Spleen (tissue), 11 donors: ENCODE measurements around the gene PPP4R3B. TPM values are rescaled to one million over a fixed set of nuclear protein-coding genes. Genes with fewer than 3 reads are reported as not detected.

ENCODE experiments used
- DNase-seq: peaks from one replicate; pipeline ENCODE4 v3.0.0-alpha.2; 2020
- H3K27ac ChIP-seq, 8 donors: fragments of 200-600 bp; sonication (generic) in 7 of 8; 1 replicate in 4 of 8; 2 replicates in 4 of 8; pipeline versions ENCODE4 v1.5.0 to v1.8.0; 2016 to 2021; ENCODE audit warnings: inconsistent platforms in 4 of 8, mild to moderate bottlenecking in 4 of 8, moderate library complexity in 1 of 8
- H3K27me3 ChIP-seq, 7 donors: fragments of 200-600 bp; sonication (generic) in 6 of 7; replicated peaks in 1 of 7; 1 replicate in 4 of 7; 2 replicates in 3 of 7; pipeline versions ENCODE4 v1.5.0 to v1.8.0; 2016 to 2021; ENCODE audit warnings: inconsistent platforms in 3 of 7, mild to moderate bottlenecking in 1 of 7
- H3K36me3 ChIP-seq, 6 donors: fragments of 200-600 bp; sonication (generic) in 5 of 6; 1 replicate in 4 of 6; 2 replicates in 2 of 6; pipeline versions ENCODE4 v1.5.0 to v1.8.0; 2016 to 2021; ENCODE audit warnings: inconsistent platforms in 2 of 6
- H3K4me1 ChIP-seq, 6 donors: fragments of 200-600 bp; sonication (generic) in 5 of 6; 1 replicate in 3 of 6; 2 replicates in 3 of 6; pipeline versions ENCODE4 v1.5.0 to v1.8.0; 2016 to 2021; ENCODE audit warnings: inconsistent platforms in 3 of 6
- H3K4me3 ChIP-seq, 8 donors: fragments of 200-600 bp; sonication (generic) in 7 of 8; 1 replicate in 4 of 8; 2 replicates in 4 of 8; pipeline versions ENCODE4 v1.5.0 to v1.8.0; 2016 to 2021; ENCODE audit warnings: inconsistent platforms in 4 of 8, mild to moderate bottlenecking in 4 of 8, moderate library complexity in 2 of 8
- H3K9me3 ChIP-seq, 8 donors: fragments of 200-600 bp; sonication (generic) in 7 of 8; 1 replicate in 4 of 8; 2 replicates in 4 of 8; pipeline versions ENCODE4 v1.5.0 to v1.8.0; 2016 to 2021; ENCODE audit warnings: inconsistent platforms in 4 of 8
- CTCF ChIP-seq, 11 experiments: fragments of 200-600 bp in 7 of 11; fragments of 450-650 bp in 4 of 11; sonication (generic) in 4 of 11; IDR thresholded peaks in 8 of 11; conservative IDR thresholded peaks in 3 of 11; 1 replicate in 7 of 11; 2 replicates in 4 of 11; pipeline versions ENCODE4 v1.4.0 to v1.8.0; 2016 to 2021; ENCODE audit warnings: antibody characterized with exemption in 11 of 11, inconsistent platforms in 4 of 11, mild to moderate bottlenecking in 1 of 11
- POLR2A ChIP-seq, 3 donors: fragments of 450-650 bp; IDR thresholded peaks; one replicate each; pipeline ENCODE4 v1.5.1; 2017; ENCODE audit warnings: antibody characterized with exemption in 3 of 3, mild to moderate bottlenecking in 1 of 3
- POLR2AphosphoS5 ChIP-seq, 3 donors: sonication (generic); formaldehyde crosslinking; IDR thresholded peaks; one replicate each; pipeline ENCODE4 v1.5.1; 2017; ENCODE audit warnings: antibody characterized with exemption in 3 of 3
- WGBS, 5 donors: extraction: QIAGEN DNeasy Blood & Tissue Kit in 3 of 5; methylation state at CpG; one replicate each; pipeline versions ENCODE4 v1.1.5 to v1.1.7; 2013 to 2018; 5-methylcytosine and 5-hydroxymethylcytosine counted together
- intact Hi-C: fragments of 100-400 bp; cut with DNase I; formaldehyde crosslinking; loops from one replicate; pipeline ENCODE4 v1.15.0; 2023; ENCODE audit warnings: low total_unique reads
- polyA plus RNA-seq, 3 donors: library from polyadenylated mRNA; stranded (reverse); fragments of 200-250 nt; gene quantifications; one replicate each; pipeline ENCODE4 v1.2.1, GENCODE V29; 2013
- total RNA-seq, 7 donors: library from RNA; depleted of rRNA in 3 of 7; stranded (reverse); fragments of >200 nt in 3 of 7; fragmentation: NEBNext Ultra II Directional in 4 of 7; extraction: Animal tissue kit (Norgen Biotek cat#: 25700) in 4 of 7; gene quantifications; one replicate each; pipeline versions ENCODE4 v1.1.0 to v1.2.1, GENCODE V29; 2016 to 2021
- donor health status: healthy with polysubstance abuse.
- donor health status: DM: no; HTN: no; CAD: no; lungs with moderate emphysema.
- donor health status: DM: no; HTN: no; CAD: no.
- donor health status: Bipolar disorder and iron deficiency.
- donor health status: healthy.
- donor health status: DM: no; HTN: no; CAD: no.
- donor health status: DM: yes; HTN: yes; CAD: no.

The PPP4R3B gene
- total and polyA plus RNA-seq, 10 donors = 22.3 to 89.5 (median 74.4) TPM

GRCh38 chr2:55609193-55609794 lies 8.1 kb downstream of the PPP4R3B start:
- DNase-seq = no peak
- 82 to 89% (median 85%) methylated on average over 8 of the region's 8 CpGs for WGBS, 5 donors
- TF ChIP-seq CTCF (IDR thresholded peaks at IDR 0.05 in 8 of 11, conservative IDR thresholded peaks at IDR 0.05 in 3 of 11) (no peak), POLR2AphosphoS5 (IDR thresholded peaks at IDR 0.05) (no peak), POLR2A (IDR thresholded peaks at IDR 0.05) (no peak)
- Histone ChIP-seq H3K4me3 (no peak overlapping the region), H3K4me1 (peaks cover under 1 to 84% (median 26%) of the 10 kb centered on the region in 6 donors), H3K36me3 (peaks cover 0 to 62% (median 31%) of the 10 kb centered on the region in 6 donors), H3K27me3 (no peaks in the 10 kb centered on the region), H3K9me3 (no peaks in the 10 kb centered on the region), H3K27ac (no peak overlapping the region)
- intact Hi-C loops = no loop called here

GRCh38 chr2:55607717-55608116 lies 9.7 kb downstream of the PPP4R3B start:
- intact Hi-C loops = no loop called here
- TF ChIP-seq CTCF (IDR thresholded peaks at IDR 0.05 in 8 of 11, conservative IDR thresholded peaks at IDR 0.05 in 3 of 11) (no peak), POLR2A (IDR thresholded peaks at IDR 0.05) (no peak), POLR2AphosphoS5 (IDR thresholded peaks at IDR 0.05) (no peak)
- H3K27ac ChIP-seq = no peak overlapping the region
- H3K4me1 ChIP-seq = peaks cover 0 to 84% (median 26%) of the 10 kb centered on the region in 6 donors
- no peaks in the 10 kb centered on the region for H3K9me3 ChIP-seq
- no peaks in the 10 kb centered on the region for H3K27me3 ChIP-seq
- H3K36me3 ChIP-seq = peaks cover 0 to 59% (median 26%) of the 10 kb centered on the region in 6 donors
- DNase-seq = no peak
- no peak overlapping the region for H3K4me3 ChIP-seq
- WGBS, 5 donors = 94 to 100% (median 97%) methylated on average over 3 of the region's 3 CpGs

- H3K36me3 ChIP-seq = peaks cover 0 to 68% (median 15%) of the 10 kb centered on the region in 6 donors
- peaks cover 0 to 87% (median 36%) of the 10 kb centered on the region in 6 donors for H3K4me1 ChIP-seq
- no peak for TF ChIP-seq POLR2AphosphoS5 (IDR thresholded peaks at IDR 0.05)
- TF ChIP-seq CTCF (IDR thresholded peaks at IDR 0.05 in 8 of 11, conservative IDR thresholded peaks at IDR 0.05 in 3 of 11) = no peak
- no peak for TF ChIP-seq POLR2A (IDR thresholded peaks at IDR 0.05)
- DNase-seq = no peak
- no peak overlapping the region for H3K27ac ChIP-seq
- intact Hi-C loops = no loop called here
- H3K4me3 ChIP-seq = no peak overlapping the region
- WGBS, 5 donors = 92 to 98% (median 95%) methylated on average over 1 of the region's 1 CpG
- H3K9me3 ChIP-seq = no peaks in the 10 kb centered on the region
- no peaks in the 10 kb centered on the region for H3K27me3 ChIP-seq
Observed at GRCh38 chr2:55604027-55604565, 13.3 kb downstream of the PPP4R3B start.

GRCh38 chr2:55601849-55602248 lies 15.6 kb downstream of the PPP4R3B start:
- Histone ChIP-seq H3K27ac (no peak overlapping the region), H3K36me3 (peaks cover 0 to 79% (median 35%) of the 10 kb centered on the region in 6 donors), H3K4me1 (peaks cover 0 to 64% (median 33%) of the 10 kb centered on the region in 6 donors), H3K4me3 (no peak overlapping the region), H3K27me3 (no peaks in the 10 kb centered on the region), H3K9me3 (no peaks in the 10 kb centered on the region)
- intact Hi-C loops = no loop called here
- TF ChIP-seq POLR2AphosphoS5 (IDR thresholded peaks at IDR 0.05) (no peak), CTCF (IDR thresholded peaks at IDR 0.05 in 8 of 11, conservative IDR thresholded peaks at IDR 0.05 in 3 of 11) (no peak), POLR2A (IDR thresholded peaks at IDR 0.05) (no peak)
- no peak for DNase-seq
